Peyer's patch (tissue), 4 donors: Measurements from ENCODE around the gene AMBRA1.

Source experiments
- CTCF ChIP-seq, 6 experiments: fragments of 450-650 bp in 4 of 6; fragments of 200-600 bp in 2 of 6; sonication (generic) in 1 of 6; IDR thresholded peaks; one replicate each; pipeline ENCODE4 v1.5.1; 2017 to 2019; ENCODE audit warnings: antibody characterized with exemption in 6 of 6, mild to moderate bottlenecking in 3 of 6, moderate library complexity in 1 of 6
- POLR2A ChIP-seq, 2 donors: fragments of 450-650 bp; IDR thresholded peaks; one replicate each; pipeline ENCODE4 v1.5.1; 2017; ENCODE audit warnings: antibody characterized with exemption in 2 of 2, mild to moderate bottlenecking in 2 of 2, moderate library complexity in 2 of 2

- TF ChIP-seq POLR2A (IDR thresholded peaks at IDR 0.05) (no peak), CTCF (IDR thresholded peaks at IDR 0.05) (no peak)
These were observed 200.1 kb downstream of the AMBRA1 start for GRCh38 chr11:46393759-46394158.
